Measurements from ENCODE around the gene IFITM5. TPM values are rescaled to one million over a fixed set of nuclear protein-coding genes. Genes with fewer than 3 reads are reported as not detected.
"Not testable (repeated sequence)": the region's sequence is repeated elsewhere in the genome, so short reads cannot be mapped to it uniquely, and the experiment has no call there.

IFITM5 gene
- total RNA-seq, 6 experiments from 2014 or later, result not detected

DNA sequence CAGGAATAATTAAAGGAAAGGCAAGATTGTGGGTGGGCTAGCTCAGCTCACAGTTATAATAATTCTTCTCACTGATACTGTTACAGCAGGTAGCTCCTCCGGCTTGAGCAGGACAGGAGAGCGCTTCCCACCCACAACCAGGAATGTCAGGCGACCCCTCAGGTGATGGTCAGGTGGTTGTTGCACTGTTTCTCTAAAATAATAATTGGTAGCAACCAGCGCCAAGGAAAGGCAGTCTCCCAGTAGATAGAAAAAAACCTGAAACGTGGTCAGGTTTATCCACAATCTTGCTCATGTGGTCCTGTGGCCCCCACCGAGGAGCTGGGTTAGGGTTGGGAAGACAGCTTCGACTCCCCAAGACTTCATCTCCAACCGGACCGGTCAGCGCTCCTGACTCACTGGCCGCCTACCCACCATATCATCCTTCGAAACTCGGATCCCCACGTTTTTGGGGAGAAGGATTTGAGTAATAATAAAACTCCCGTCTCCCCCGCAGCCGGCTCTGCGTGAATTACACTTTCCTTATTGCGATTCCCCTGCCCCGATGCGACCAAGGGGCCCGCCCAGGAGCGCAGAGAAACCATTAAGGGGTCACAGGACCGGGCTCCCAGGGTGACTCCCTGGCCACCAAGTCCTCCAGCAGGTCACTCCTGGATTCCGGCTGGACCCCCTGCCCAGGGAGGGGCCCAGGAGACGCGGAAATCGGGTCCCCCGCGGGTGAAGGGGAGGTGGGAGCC lies 18.5 kb upstream of the IFITM5 start:
- ATAC-seq; DNase-seq; H3K27me3 ChIP-seq; H3K9me3 ChIP-seq; H3K4me3 ChIP-seq; intact Hi-C loops (cut with DNase I); H3K36me3 ChIP-seq: not testable (repeated sequence)
- 42% methylated on average over 4 of the region's 30 CpGs for WGBS (ENCODE audit: insufficient coverage, low coverage, low lambda C conversion rate, missing lambda C conversion rate)
- Histone ChIP-seq H3K27ac (peak overlapping the region; percentile 19 to 85 (median 59)), H3K4me1 (peaks cover 0 to 36% (median 0%) of the 10 kb centered on the region in 4 donors)
- TF ChIP-seq POLR2A (IDR thresholded peaks at IDR 0.05), result peak; percentile 42

DNA sequence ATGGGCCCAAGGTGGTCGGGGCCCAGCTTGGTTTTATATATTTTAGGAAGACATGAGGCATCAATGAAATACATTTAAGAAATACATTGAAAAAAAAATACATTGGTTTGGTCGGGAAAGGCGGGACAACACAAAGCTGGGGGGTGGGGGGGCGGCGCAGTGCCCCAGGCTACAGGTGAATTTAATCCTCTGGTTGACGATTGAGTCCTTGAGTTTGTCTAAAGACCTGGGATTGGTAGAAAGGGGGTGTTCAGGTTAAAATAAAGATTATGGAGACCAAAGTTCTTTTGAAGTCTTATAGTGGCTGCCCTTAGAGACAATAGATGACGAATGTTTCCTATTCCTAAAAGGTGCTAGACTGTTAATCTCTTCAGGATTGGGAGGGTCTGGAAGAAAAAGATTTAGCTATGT lies 17.6 kb upstream of the IFITM5 start:
- Histone ChIP-seq H3K36me3 (no peaks in the 10 kb centered on the region), H3K4me1 (peaks cover 0 to 36% (median 4%) of the 10 kb centered on the region in 4 donors), H3K4me3 (peak overlapping the region in 1 of 3 donors; percentile 42), H3K27me3 (no peaks in the 10 kb centered on the region), H3K9me3 (no peaks in the 10 kb centered on the region), H3K27ac (peak overlapping the region; percentile 85 to 97 (median 90))
- TF ChIP-seq CTCF (IDR thresholded peaks at IDR 0.05), result no peak
- TF ChIP-seq POLR2A (IDR thresholded peaks at IDR 0.05), result no peak
- WGBS (ENCODE audit: insufficient coverage, low coverage, low lambda C conversion rate, missing lambda C conversion rate), result 42% methylated on average over 7 of the region's 7 CpGs
- ATAC-seq (no peak), DNase-seq (no peak)
- intact Hi-C loops (cut with DNase I), result no loop called here

- Histone ChIP-seq H3K27ac (peak overlapping the region; percentile 85 to 97 (median 90)), H3K27me3 (no peaks in the 10 kb centered on the region), H3K36me3 (no peaks in the 10 kb centered on the region), H3K4me1 (peaks cover 0 to 36% (median 4%) of the 10 kb centered on the region in 4 donors), H3K9me3 (no peaks in the 10 kb centered on the region), H3K4me3 (peak overlapping the region; percentile 42 to 55 (median 52))
- peak; percentile 0 to 8 (median 4) for ATAC-seq
- WGBS (ENCODE audit: insufficient coverage, low coverage, low lambda C conversion rate, missing lambda C conversion rate), result 23% methylated on average over 26 of the region's 64 CpGs
- TF ChIP-seq CTCF (IDR thresholded peaks at IDR 0.05), result no peak
- peak; percentile 84 for TF ChIP-seq POLR2A (IDR thresholded peaks at IDR 0.05)
- peak; percentile 73 to 77 (median 77) for DNase-seq
- intact Hi-C loops (cut with DNase I), result no loop called here
These were observed 16.8 kb upstream of the IFITM5 start for GRCh38 chr11:316031-316701.

GRCh38 chr11:315516-315994 lies 16.2 kb upstream of the IFITM5 start:
- no peaks in the 10 kb centered on the region for H3K27me3 ChIP-seq
- H3K36me3 ChIP-seq, result no peaks in the 10 kb centered on the region
- DNase-seq (no peak), ATAC-seq (no peak)
- H3K9me3 ChIP-seq, result no peaks in the 10 kb centered on the region
- peak overlapping the region; percentile 42 to 55 (median 52) for H3K4me3 ChIP-seq
- WGBS (ENCODE audit: insufficient coverage, low coverage, low lambda C conversion rate, missing lambda C conversion rate), result 0% methylated on average over 3 of the region's 32 CpGs
- TF ChIP-seq POLR2A (IDR thresholded peaks at IDR 0.05), result no peak
- TF ChIP-seq CTCF (IDR thresholded peaks at IDR 0.05), result no peak
- intact Hi-C loops (cut with DNase I), result no loop called here
- H3K4me1 ChIP-seq, result peaks cover 0 to 36% (median 4%) of the 10 kb centered on the region in 4 donors
- peak overlapping the region; percentile 85 to 97 (median 90) for H3K27ac ChIP-seq

Data from right lobe of liver (tissue), 6 donors.